BLaER1 treated with 17β-estradiol and CSF1 and Interleukin-3, amounts not matched to agents 10 nM and 100 nM (cell line): Measurements from ENCODE around the gene KCNJ12.

Source experiments
- H3K27ac ChIP-seq, 11 experiments: shearing (Covaris generic); formaldehyde crosslinking; 2 replicates each; pipeline ENCODE4 v1.8.1; 2022
- H3K27me3 ChIP-seq, 11 experiments: shearing (Covaris generic); formaldehyde crosslinking; 2 replicates each; pipeline ENCODE4 v1.8.1; 2022
- H3K36me3 ChIP-seq, 11 experiments: shearing (Covaris generic); formaldehyde crosslinking; 2 replicates each; pipeline ENCODE4 v1.8.1; 2022
- H3K4me1 ChIP-seq, 10 experiments: shearing (Covaris generic); formaldehyde crosslinking; 2 replicates each; pipeline ENCODE4 v1.8.1; 2022
- H3K4me2 ChIP-seq, 11 experiments: shearing (Covaris generic); formaldehyde crosslinking; 2 replicates each; pipeline ENCODE4 v1.8.1; 2022
- H3K4me3 ChIP-seq, 10 experiments: shearing (Covaris generic); formaldehyde crosslinking; 2 replicates each; pipeline ENCODE4 v1.8.1; 2022
- H3K9ac ChIP-seq, 11 experiments: shearing (Covaris generic); formaldehyde crosslinking; 2 replicates each; pipeline ENCODE4 v1.8.1; 2022
- H3K9me3 ChIP-seq, 11 experiments: shearing (Covaris generic); formaldehyde crosslinking; replicated peaks in 1 of 11; 2 replicates each; pipeline ENCODE4 v1.8.1; 2022
- H4K20me1 ChIP-seq, 11 experiments: shearing (Covaris generic); formaldehyde crosslinking; 2 replicates each; pipeline ENCODE4 v1.8.1; 2022
- Cebpa-rat ChIP-seq, 11 experiments: shearing (Covaris generic); IDR thresholded peaks; 2 replicates each; pipeline ENCODE4 v1.8.1; 2022

KCNJ12 gene

DNA sequence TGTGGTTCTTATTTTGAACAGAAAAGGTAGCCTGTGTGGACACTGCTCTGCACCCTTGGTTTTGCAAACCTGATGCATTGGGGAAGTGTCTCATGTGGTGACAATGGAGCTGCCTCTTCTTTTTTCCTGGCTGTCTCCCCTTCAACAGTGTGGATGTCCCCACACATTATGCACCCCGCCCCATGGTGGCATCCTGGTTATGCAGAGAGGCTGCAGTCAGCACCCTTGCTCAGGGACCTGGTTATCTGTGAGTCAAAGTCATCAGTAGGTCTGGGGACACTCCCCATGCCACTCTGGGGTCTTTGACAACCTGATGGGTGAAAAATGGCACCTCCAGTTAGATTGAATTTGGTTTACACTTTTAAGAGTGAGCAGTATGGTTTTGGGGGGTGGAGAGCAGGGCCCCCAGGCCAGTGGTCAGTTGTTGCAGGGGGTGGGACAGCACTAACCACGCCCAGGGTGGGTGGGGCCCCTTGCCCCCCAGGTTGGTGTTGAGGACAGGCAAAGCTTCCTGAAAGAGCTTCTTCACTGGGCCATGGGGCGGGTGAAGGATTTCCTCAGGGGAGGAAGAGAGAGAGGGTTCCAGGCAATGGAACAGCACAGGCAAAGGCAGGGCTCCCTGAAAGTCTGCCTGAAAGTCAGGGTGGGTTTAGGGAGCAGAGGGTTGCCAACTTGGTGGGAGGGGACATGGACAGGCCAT, 24.6 kb upstream of the KCNJ12 start:
- Histone ChIP-seq H3K9me3 (no peaks in the 10 kb centered on the region), H3K4me3 (no peak overlapping the region), H3K27ac (peak overlapping the region in 4 of 11 experiments; percentile 7 to 19 (median 11); a peak in 3 of 22 replicates), H4K20me1 (no peaks in the 10 kb centered on the region; a peak in 1 of 22 replicates), H3K36me3 (no peaks in the 10 kb centered on the region), H3K9ac (no peak overlapping the region; a peak in 1 of 22 replicates), H3K4me1 (peaks cover 4 to 66% (median 54%) of the 10 kb centered on the region in 10 experiments; a peak in 19 of 20 replicates), H3K4me2 (peak overlapping the region in 9 of 11 experiments; percentile 22 to 67 (median 54); a peak in 15 of 22 replicates), H3K27me3 (no peaks in the 10 kb centered on the region)
- no peak for TF ChIP-seq Cebpa-rat (IDR thresholded peaks at IDR 0.05)

DNA sequence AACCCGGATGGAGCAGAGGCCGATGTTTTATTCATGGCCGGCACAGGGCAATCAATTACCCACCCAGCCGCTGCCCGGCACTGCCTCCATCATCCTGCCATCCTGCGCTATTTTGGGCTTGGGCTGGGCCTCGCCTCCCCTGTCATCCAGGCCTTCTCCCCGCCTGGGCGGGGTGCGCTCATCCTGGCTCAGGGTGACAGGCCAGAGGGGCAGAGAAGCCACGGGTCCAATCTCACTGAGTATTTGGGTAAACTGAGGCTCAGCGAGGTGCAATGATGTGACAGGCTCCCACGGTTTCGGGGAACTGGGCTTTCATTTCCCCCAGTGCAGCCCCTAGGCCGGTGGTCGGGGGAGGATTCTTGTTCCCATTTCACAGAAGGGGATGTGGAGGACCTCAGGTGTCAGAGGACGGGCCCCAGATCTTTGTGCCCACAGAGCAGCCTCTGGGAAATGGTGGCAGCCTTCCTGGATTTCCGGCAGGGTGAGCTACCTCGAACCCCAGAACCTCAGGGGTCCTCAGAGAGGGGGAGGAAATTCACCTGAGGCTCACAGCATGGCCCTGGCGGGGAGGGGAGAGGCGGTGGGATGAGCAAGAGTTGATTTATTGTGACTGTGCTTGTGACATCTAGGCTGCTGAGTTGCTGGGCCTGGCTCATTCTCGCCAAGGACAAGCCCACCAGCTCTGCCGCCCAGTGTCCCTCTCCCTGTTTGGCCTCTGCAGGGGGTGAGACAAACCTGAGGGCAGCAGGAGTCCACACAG, 23.8 kb upstream of the KCNJ12 start:
- H3K27ac ChIP-seq: peak overlapping the region in 4 of 11 experiments; percentile 19 to 45 (median 38); a peak in 4 of 22 replicates
- H3K9me3 ChIP-seq: no peaks in the 10 kb centered on the region
- H3K36me3 ChIP-seq: no peaks in the 10 kb centered on the region
- no peaks in the 10 kb centered on the region; a peak in 2 of 22 replicates for H4K20me1 ChIP-seq
- no peaks in the 10 kb centered on the region for H3K27me3 ChIP-seq
- H3K9ac ChIP-seq: 0 out of 22 replicates have a peak overlapping the region, but pooled peaks of 1 of the 11 experiments have one; percentile 4
- TF ChIP-seq Cebpa-rat (IDR thresholded peaks at IDR 0.05): no peak
- no peak overlapping the region for H3K4me3 ChIP-seq
- H3K4me1 ChIP-seq: peaks cover 4 to 60% (median 49%) of the 10 kb centered on the region in 10 experiments; a peak in 19 of 20 replicates
- peak overlapping the region in 8 of 11 experiments; percentile 22 to 67 (median 50); a peak in 10 of 22 replicates for H3K4me2 ChIP-seq

DNA sequence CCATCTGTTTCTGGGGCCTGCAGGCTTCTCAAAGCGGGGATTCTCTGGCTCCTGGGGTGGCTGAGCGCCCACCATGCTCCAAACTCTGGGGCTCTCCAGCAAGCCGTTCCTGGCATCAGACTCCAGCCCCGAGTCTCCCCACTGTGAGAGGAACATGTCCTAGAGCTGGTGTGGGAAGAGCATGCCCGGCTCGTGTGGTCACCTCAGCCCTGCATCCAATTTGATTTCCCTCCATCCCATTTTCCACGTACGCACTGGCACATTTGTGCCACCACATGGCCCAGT, 23.2 kb upstream of the KCNJ12 start:
- peak overlapping the region in 7 of 11 experiments; percentile 26 to 67 (median 54); a peak in 9 of 22 replicates for H3K4me2 ChIP-seq
- peak overlapping the region in 4 of 11 experiments; percentile 13 to 45 (median 38); a peak in 4 of 22 replicates for H3K27ac ChIP-seq
- H4K20me1 ChIP-seq: no peaks in the 10 kb centered on the region; a peak in 2 of 22 replicates
- H3K36me3 ChIP-seq: no peaks in the 10 kb centered on the region
- TF ChIP-seq Cebpa-rat (IDR thresholded peaks at IDR 0.05): no peak
- H3K4me1 ChIP-seq: peaks cover 4 to 64% (median 52%) of the 10 kb centered on the region in 10 experiments; a peak in 19 of 20 replicates
- no peak overlapping the region for H3K4me3 ChIP-seq
- H3K9ac ChIP-seq: peak overlapping the region in 1 of 11 experiments; percentile 4; a peak in 1 of 22 replicates
- H3K27me3 ChIP-seq: no peaks in the 10 kb centered on the region
- H3K9me3 ChIP-seq: no peaks in the 10 kb centered on the region

DNA sequence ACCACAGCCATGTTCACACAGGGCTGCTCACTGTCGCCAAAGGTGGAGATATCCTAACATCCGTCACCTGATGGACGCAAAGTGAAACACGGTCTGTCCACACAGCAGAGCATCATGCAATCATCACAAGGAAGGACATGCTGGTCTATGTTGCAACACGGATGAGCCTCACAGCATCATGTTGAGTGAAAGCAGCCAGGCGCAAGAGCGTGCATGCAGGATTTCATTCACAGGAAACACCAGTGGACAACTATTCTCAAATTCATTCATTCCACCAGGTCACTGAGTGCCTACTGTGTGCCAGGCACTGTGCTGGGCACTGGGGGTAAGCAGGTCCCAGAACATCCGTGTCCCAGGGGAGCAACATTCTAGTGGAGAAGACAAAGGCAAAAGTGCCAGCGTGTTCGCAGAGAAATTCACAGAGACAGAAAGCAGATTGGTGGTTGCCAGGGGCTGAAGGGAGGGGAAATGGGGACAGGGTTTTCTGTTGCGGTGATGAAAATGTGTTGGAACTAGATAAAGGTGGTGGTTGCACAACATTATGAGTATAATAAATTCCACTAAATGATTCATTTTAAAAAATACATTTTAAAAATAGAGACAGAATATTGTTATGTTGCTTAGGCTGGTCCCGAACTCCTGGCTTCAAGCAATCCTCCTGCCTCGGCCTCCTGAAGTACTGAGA, 22.7 kb upstream of the KCNJ12 start:
- no peak overlapping the region for H3K4me3 ChIP-seq
- peak overlapping the region in 7 of 11 experiments; percentile 26 to 67 (median 54); a peak in 12 of 22 replicates for H3K4me2 ChIP-seq
- peak overlapping the region in 2 of 11 experiments; percentile 45; a peak in 3 of 22 replicates for H3K27ac ChIP-seq
- H3K36me3 ChIP-seq: no peaks in the 10 kb centered on the region
- H3K4me1 ChIP-seq: peaks cover 4 to 62% (median 49%) of the 10 kb centered on the region in 10 experiments; a peak in 19 of 20 replicates
- H3K9ac ChIP-seq: peak overlapping the region in 1 of 11 experiments; percentile 4; a peak in 1 of 22 replicates
- H4K20me1 ChIP-seq: no peaks in the 10 kb centered on the region; a peak in 2 of 22 replicates
- H3K9me3 ChIP-seq: no peaks in the 10 kb centered on the region
- no peaks in the 10 kb centered on the region for H3K27me3 ChIP-seq
- peak in 2 of 11 experiments; percentile 56 to 73; a peak in 3 of 22 replicates for TF ChIP-seq Cebpa-rat (IDR thresholded peaks at IDR 0.05)

DNA sequence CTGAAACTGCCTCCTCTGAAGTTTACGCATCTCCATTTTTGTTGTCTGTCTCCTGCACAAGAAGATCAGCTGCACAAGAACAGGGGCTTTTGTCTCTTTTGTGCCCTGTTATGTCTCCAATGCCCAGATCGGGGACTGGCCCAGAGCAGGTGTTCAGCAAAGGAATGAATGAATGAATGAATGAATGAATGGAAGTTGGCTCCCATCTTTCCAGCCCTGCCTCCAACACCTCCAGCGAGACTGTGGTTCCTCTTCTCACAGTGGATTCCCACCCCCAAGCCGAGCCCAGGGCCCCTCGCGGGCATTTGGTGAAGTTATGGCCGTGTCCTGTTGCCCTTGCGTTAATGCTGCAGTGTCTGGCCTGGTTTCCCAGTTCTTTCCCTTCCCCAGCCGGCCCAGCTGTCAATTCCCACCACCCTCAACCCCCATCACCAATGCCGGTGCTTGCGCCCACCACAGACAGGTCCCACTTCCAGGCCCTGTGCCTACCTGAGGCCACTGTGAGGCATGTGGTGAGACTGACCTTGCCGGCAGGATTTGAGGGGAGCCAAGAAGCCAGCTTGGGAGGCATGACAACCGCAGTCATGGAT, 21.3 kb upstream of the KCNJ12 start:
- Histone ChIP-seq H3K4me1 (peaks cover 2 to 62% (median 48%) of the 10 kb centered on the region in 10 experiments; a peak in 18 of 20 replicates), H3K4me3 (no peak overlapping the region), H4K20me1 (no peaks in the 10 kb centered on the region; a peak in 2 of 22 replicates), H3K9ac (no peak overlapping the region), H3K27me3 (no peaks in the 10 kb centered on the region), H3K4me2 (no peak overlapping the region), H3K9me3 (no peaks in the 10 kb centered on the region), H3K36me3 (no peaks in the 10 kb centered on the region), H3K27ac (no peak overlapping the region)
- no peak for TF ChIP-seq Cebpa-rat (IDR thresholded peaks at IDR 0.05)

DNA sequence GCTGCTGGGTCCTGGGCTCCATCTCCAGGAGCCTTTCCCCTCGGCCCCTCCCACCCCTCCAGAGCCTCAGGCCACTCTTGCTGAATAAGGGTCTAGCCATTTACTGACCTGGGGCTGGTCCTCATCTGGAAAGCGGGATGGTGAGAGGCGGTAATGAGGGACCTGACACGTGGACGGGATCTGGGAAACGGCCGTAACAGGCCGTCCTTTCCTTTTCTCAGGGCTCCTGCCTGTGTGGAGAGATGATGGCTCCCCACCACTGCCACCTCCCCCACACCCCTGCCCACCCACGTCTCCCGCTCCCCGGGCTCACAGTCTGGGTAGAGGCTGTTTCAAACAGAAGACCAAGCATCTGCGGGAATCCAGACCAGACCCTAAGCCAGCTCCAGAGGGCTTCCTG, 20.6 kb upstream of the KCNJ12 start:
- TF ChIP-seq Cebpa-rat (IDR thresholded peaks at IDR 0.05): no peak
- Histone ChIP-seq H3K4me2 (no peak overlapping the region), H4K20me1 (no peaks in the 10 kb centered on the region; a peak in 2 of 22 replicates), H3K27ac (no peak overlapping the region), H3K27me3 (no peaks in the 10 kb centered on the region), H3K9me3 (no peaks in the 10 kb centered on the region), H3K4me3 (no peak overlapping the region), H3K4me1 (peaks cover 9 to 63% (median 49%) of the 10 kb centered on the region in 10 experiments; a peak in 19 of 20 replicates), H3K36me3 (no peaks in the 10 kb centered on the region), H3K9ac (no peak overlapping the region)

DNA sequence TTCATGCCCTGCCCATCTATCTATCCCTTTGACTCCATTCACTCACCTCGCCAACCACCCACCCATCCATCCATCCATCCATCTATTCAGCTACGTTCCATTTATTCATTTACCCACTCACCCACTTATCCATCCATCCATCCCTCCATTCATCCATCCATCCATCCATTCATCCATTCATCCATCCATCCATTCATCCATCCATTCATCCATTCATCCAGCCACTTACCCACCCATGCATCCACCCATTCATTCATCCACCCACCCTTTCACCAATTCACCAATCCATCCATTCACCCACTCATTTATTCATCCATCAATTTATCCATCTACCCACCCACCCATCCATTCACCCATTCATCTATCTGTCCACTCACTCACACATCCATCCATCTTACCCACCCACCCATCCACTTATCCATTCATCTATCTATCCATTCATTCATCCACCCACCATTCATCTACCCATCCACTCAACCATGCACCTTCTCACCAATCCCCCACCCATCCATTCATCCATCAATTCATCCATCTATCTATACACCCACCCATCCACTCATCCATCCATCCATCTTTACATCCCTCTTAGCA, 19.5 kb upstream of the KCNJ12 start:
- H3K27ac ChIP-seq: no peak overlapping the region
- no peaks in the 10 kb centered on the region for H3K36me3 ChIP-seq
- H3K4me1 ChIP-seq: peaks cover 11 to 59% (median 44%) of the 10 kb centered on the region in 10 experiments; a peak in 19 of 20 replicates
- no peaks in the 10 kb centered on the region for H3K27me3 ChIP-seq
- TF ChIP-seq Cebpa-rat (IDR thresholded peaks at IDR 0.05): no peak
- H3K4me3 ChIP-seq: no peak overlapping the region
- H4K20me1 ChIP-seq: no peaks in the 10 kb centered on the region; a peak in 2 of 22 replicates
- no peak overlapping the region for H3K4me2 ChIP-seq
- no peak overlapping the region for H3K9ac ChIP-seq
- no peaks in the 10 kb centered on the region for H3K9me3 ChIP-seq

DNA sequence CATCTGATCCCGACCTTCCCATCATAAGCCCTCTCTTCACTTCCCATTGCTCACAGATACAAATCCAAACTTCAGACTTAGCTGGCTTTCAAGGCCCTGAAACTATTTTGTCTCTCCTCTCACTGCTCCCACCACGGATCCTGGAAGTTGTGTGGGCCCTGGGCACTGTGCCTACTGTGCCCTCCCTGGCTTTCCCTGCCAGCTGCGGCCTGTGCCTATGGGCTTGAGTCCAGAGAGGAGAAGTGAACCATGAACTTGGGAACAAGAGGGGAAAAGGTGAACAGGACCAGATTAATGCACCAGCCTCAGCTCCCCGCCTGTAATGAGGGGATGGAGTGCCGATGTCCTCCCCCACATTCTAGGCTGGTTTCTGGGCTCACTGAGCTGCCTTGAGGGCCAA, 18.9 kb upstream of the KCNJ12 start:
- Histone ChIP-seq H3K4me1 (peaks cover 11 to 52% (median 37%) of the 10 kb centered on the region in 10 experiments; a peak in 19 of 20 replicates), H3K27ac (no peak overlapping the region), H3K4me2 (peak overlapping the region in 5 of 11 experiments; percentile 5 to 33 (median 18); a peak in 4 of 22 replicates), H3K27me3 (no peaks in the 10 kb centered on the region), H3K9ac (no peak overlapping the region), H3K4me3 (no peak overlapping the region), H3K9me3 (no peaks in the 10 kb centered on the region), H4K20me1 (no peaks in the 10 kb centered on the region; a peak in 2 of 22 replicates), H3K36me3 (no peaks in the 10 kb centered on the region)
- no peak for TF ChIP-seq Cebpa-rat (IDR thresholded peaks at IDR 0.05)
